ENCODE measurements around the gene CASQ2. TPM values are rescaled to one million over a fixed set of nuclear protein-coding genes. Genes with fewer than 3 reads are reported as not detected.

Gene CASQ2
- total RNA-seq, 1 donor from 2014 or later = 0.11 TPM

DNA sequence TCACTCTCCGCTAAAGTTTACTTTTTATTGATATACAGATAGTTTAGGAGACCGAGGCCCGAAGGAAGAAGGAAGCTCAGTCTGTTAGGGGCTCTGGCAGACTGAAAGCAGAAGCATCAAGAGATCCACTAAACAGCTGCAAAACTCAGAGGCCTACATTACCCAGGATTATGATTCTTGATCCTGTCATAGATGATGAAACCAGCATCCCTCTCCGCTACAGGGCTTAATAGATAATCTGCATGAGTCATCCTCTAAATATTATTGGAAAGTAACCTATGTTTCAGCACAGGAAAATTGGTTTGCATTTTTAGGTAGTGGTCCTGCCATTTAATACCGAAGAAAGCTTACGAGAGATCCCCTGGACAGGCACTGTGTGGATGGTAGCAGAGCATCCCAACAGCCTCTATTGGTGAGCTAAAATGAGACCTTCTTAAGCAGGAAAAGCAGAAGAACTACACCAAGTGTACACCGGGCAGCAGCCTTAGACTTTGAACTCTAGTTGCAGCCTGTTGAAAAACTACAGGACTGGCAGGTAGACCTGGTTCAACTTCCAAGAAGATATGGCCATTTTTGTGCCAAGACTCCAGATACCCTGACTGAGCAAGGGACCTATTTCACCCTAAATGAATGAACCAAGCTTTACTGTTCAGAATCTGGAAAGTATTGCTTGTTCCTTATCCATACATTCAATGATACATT lies 6.8 kb downstream of the CASQ2 start:
- no peak overlapping the region for H2AFZ ChIP-seq (ENCODE audit: low read depth, low read length)
- no peaks in the 10 kb centered on the region for H3K9me3 ChIP-seq (ENCODE audit: insufficient read depth, low read depth, low read length)
- Mint-ChIP-seq H3K4me3 (ENCODE audit: unreplicated experiment) (no peak overlapping the region), H3K27ac (ENCODE audit: unreplicated experiment) (peak overlapping the region; percentile 47), H3K9me3 (ENCODE audit: unreplicated experiment) (peaks cover 6% of the 10 kb centered on the region), H3K27me3 (ENCODE audit: low read depth, unreplicated experiment) (peaks cover 4% of the 10 kb centered on the region), H3K4me1 (ENCODE audit: low read depth, unreplicated experiment) (no peaks in the 10 kb centered on the region), H3K36me3 (ENCODE audit: low read depth, unreplicated experiment) (no peaks in the 10 kb centered on the region)
- H3K4me3 ChIP-seq (ENCODE audit: insufficient read depth, low read depth, low read length) = no peak overlapping the region
- no peak for DNase-seq (ENCODE audit: low read depth)
- H3K27ac ChIP-seq (ENCODE audit: low read depth, low read length) = no peak overlapping the region
- H3K27me3 ChIP-seq (ENCODE audit: insufficient read depth, low read length) = no peaks in the 10 kb centered on the region
- no peaks in the 10 kb centered on the region for H4K20me1 ChIP-seq (ENCODE audit: insufficient read depth, low read length)
- no peaks in the 10 kb centered on the region for H3K4me1 ChIP-seq (ENCODE audit: insufficient read depth, low read length)
- TF ChIP-seq, protein P1, sequence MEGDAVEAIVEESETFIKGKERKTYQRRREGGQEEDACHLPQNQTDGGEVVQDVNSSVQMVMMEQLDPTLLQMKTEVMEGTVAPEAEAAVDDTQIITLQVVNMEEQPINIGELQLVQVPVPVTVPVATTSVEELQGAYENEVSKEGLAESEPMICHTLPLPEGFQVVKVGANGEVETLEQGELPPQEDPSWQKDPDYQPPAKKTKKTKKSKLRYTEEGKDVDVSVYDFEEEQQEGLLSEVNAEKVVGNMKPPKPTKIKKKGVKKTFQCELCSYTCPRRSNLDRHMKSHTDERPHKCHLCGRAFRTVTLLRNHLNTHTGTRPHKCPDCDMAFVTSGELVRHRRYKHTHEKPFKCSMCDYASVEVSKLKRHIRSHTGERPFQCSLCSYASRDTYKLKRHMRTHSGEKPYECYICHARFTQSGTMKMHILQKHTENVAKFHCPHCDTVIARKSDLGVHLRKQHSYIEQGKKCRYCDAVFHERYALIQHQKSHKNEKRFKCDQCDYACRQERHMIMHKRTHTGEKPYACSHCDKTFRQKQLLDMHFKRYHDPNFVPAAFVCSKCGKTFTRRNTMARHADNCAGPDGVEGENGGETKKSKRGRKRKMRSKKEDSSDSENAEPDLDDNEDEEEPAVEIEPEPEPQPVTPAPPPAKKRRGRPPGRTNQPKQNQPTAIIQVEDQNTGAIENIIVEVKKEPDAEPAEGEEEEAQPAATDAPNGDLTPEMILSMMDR (IDR thresholded peaks at IDR 0.05; ENCODE audit: insufficient read depth, low read depth, low read length) = no peak
- no peak overlapping the region for H3K9ac ChIP-seq (ENCODE audit: low read length)
- no peak for FAIRE-seq
- H3K79me2 ChIP-seq (ENCODE audit: insufficient read depth, low read length) = no peaks in the 10 kb centered on the region
- H3K36me3 ChIP-seq (ENCODE audit: insufficient read depth, low read length) = no peaks in the 10 kb centered on the region
- H3K4me2 ChIP-seq (ENCODE audit: low read length) = no peak overlapping the region

DNA sequence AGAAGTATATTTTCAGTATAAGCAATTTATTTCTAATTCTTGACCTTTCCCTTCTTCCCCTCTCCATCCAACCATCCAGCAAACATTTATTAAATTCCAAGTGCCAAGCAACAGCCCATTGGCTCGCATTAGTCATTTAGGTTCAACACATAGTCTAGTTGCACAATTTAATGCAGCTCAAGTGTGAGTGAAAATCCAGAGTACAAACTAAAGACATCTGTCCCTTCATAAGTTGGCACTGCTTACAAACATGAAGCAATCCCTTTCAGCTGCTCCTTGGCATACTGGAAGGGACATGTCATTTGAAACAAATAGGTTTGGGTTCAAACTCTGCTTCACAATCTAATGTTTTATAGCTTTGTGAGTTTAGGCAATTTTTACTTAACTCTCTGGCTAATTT lies 10.7 kb downstream of the CASQ2 start:
- H3K4me1 ChIP-seq (ENCODE audit: insufficient read depth, low read length) = no peaks in the 10 kb centered on the region
- Mint-ChIP-seq H3K9me3 (ENCODE audit: unreplicated experiment) (peaks cover 6% of the 10 kb centered on the region), H3K4me1 (ENCODE audit: low read depth, unreplicated experiment) (no peaks in the 10 kb centered on the region), H3K27me3 (ENCODE audit: low read depth, unreplicated experiment) (peaks cover 9% of the 10 kb centered on the region), H3K4me3 (ENCODE audit: unreplicated experiment) (no peak overlapping the region), H3K36me3 (ENCODE audit: low read depth, unreplicated experiment) (peaks cover 1% of the 10 kb centered on the region), H3K27ac (ENCODE audit: unreplicated experiment) (no peak overlapping the region)
- H4K20me1 ChIP-seq (ENCODE audit: insufficient read depth, low read length) = no peaks in the 10 kb centered on the region
- no peak overlapping the region for H3K9ac ChIP-seq (ENCODE audit: low read length)
- no peaks in the 10 kb centered on the region for H3K79me2 ChIP-seq (ENCODE audit: insufficient read depth, low read length)
- H3K4me3 ChIP-seq (ENCODE audit: insufficient read depth, low read depth, low read length) = no peak overlapping the region
- H3K4me2 ChIP-seq (ENCODE audit: low read length) = no peak overlapping the region
- DNase-seq (ENCODE audit: low read depth) = no peak
- no peak overlapping the region for H2AFZ ChIP-seq (ENCODE audit: low read depth, low read length)
- FAIRE-seq = no peak
- H3K9me3 ChIP-seq (ENCODE audit: insufficient read depth, low read depth, low read length) = no peaks in the 10 kb centered on the region
- no peak for TF ChIP-seq EZH2 (IDR thresholded peaks at IDR 0.05; ENCODE audit: insufficient read depth, low read length)
- TF ChIP-seq, protein P1 (IDR thresholded peaks at IDR 0.05; ENCODE audit: insufficient read depth, low read depth, low read length) = no peak
- H3K36me3 ChIP-seq (ENCODE audit: insufficient read depth, low read length) = no peaks in the 10 kb centered on the region
- H3K27me3 ChIP-seq (ENCODE audit: insufficient read depth, low read length) = no peaks in the 10 kb centered on the region
- H3K27ac ChIP-seq (ENCODE audit: low read depth, low read length) = no peak overlapping the region

DNA sequence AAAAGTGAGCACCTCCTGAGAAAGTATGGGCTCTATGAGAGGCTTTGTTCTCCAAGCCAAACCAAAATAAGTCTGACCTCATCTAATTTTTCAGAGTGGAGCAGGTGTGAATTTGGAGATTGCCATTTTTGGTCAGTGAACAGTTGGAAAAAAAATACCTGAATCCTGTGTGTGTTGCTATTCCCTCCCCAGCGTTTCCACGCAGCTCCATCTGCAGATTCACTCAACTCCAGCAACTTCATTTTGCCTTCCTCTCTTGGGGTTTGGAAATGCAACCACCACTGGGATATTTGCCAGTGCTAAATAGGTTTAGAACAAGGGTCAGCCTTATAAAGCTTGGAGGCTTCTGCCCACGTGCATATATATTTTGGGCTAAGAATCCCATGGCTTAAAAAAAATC lies 11.2 kb downstream of the CASQ2 start:
- TF ChIP-seq EZH2 (IDR thresholded peaks at IDR 0.05; ENCODE audit: insufficient read depth, low read length) = no peak
- TF ChIP-seq, protein P1 (IDR thresholded peaks at IDR 0.05; ENCODE audit: insufficient read depth, low read depth, low read length) = no peak
- H2AFZ ChIP-seq (ENCODE audit: low read depth, low read length) = no peak overlapping the region
- Mint-ChIP-seq H3K4me3 (ENCODE audit: unreplicated experiment) (no peak overlapping the region), H3K4me1 (ENCODE audit: low read depth, unreplicated experiment) (no peaks in the 10 kb centered on the region), H3K9me3 (ENCODE audit: unreplicated experiment) (peaks cover 6% of the 10 kb centered on the region), H3K36me3 (ENCODE audit: low read depth, unreplicated experiment) (peaks cover 1% of the 10 kb centered on the region), H3K27ac (ENCODE audit: unreplicated experiment) (no peak overlapping the region), H3K27me3 (ENCODE audit: low read depth, unreplicated experiment) (peaks cover 13% of the 10 kb centered on the region)
- FAIRE-seq = no peak
- no peaks in the 10 kb centered on the region for H3K9me3 ChIP-seq (ENCODE audit: insufficient read depth, low read depth, low read length)
- no peaks in the 10 kb centered on the region for H4K20me1 ChIP-seq (ENCODE audit: insufficient read depth, low read length)
- no peak overlapping the region for H3K27ac ChIP-seq (ENCODE audit: low read depth, low read length)
- H3K9ac ChIP-seq (ENCODE audit: low read length) = no peak overlapping the region
- no peak overlapping the region for H3K4me3 ChIP-seq (ENCODE audit: insufficient read depth, low read depth, low read length)
- DNase-seq (ENCODE audit: low read depth) = no peak
- no peaks in the 10 kb centered on the region for H3K4me1 ChIP-seq (ENCODE audit: insufficient read depth, low read length)
- H3K4me2 ChIP-seq (ENCODE audit: low read length) = no peak overlapping the region
- no peaks in the 10 kb centered on the region for H3K27me3 ChIP-seq (ENCODE audit: insufficient read depth, low read length)
- no peaks in the 10 kb centered on the region for H3K36me3 ChIP-seq (ENCODE audit: insufficient read depth, low read length)
- no peaks in the 10 kb centered on the region for H3K79me2 ChIP-seq (ENCODE audit: insufficient read depth, low read length)

All from astrocyte (in vitro differentiated cells and primary cell).